HUES48 (cell line): ENCODE measurements around the gene ACTG1.
"Not testable (repeated sequence)": the region's sequence is repeated elsewhere in the genome, so short reads cannot be mapped to it uniquely, and the experiment has no call there.

Source experiments
- H3K27ac ChIP-seq: one replicate; pipeline ENCODE4 v1.7.0; 2013; ENCODE audit warnings: low read depth, low read length, inconsistent platforms
- H3K27me3 ChIP-seq: 2 replicates; pipeline ENCODE4 v1.6.1; 2013; ENCODE audit warnings: mild to moderate bottlenecking, low read length; ENCODE audit not compliant: control insufficient read depth, insufficient read depth
- H3K36me3 ChIP-seq: 2 replicates; pipeline ENCODE4 v1.6.1; 2013; ENCODE audit warnings: low read length; ENCODE audit not compliant: control insufficient read depth, insufficient read depth
- H3K4me1 ChIP-seq: 2 replicates; pipeline ENCODE4 v1.6.1; 2013; ENCODE audit warnings: mild to moderate bottlenecking, low read length; ENCODE audit not compliant: control insufficient read depth, insufficient read depth
- H3K4me3 ChIP-seq: 2 replicates; pipeline ENCODE4 v1.5.1; 2013; ENCODE audit warnings: mild to moderate bottlenecking, low read depth, low read length
- H3K9ac ChIP-seq: 2 replicates; pipeline ENCODE4 v1.6.1; 2013; ENCODE audit warnings: mild to moderate bottlenecking, low read depth, low read length, moderate library complexity
- H3K9me3 ChIP-seq: 2 replicates; pipeline ENCODE4 v1.6.1; 2013; ENCODE audit warnings: low read length; ENCODE audit not compliant: control insufficient read depth, insufficient read depth

ACTG1 gene

GRCh38 chr17:81537343-81537855, 24.8 kb upstream of the ACTG1 start:
- Histone ChIP-seq H3K27ac (no peak overlapping the region), H3K9ac (no peak overlapping the region), H3K27me3 (peaks cover 41% of the 10 kb centered on the region), H3K4me1 (no peaks in the 10 kb centered on the region), H3K4me3 (peak overlapping the region; percentile 48; the same call in 1 of the 2 replicates), H3K9me3 (no peaks in the 10 kb centered on the region), H3K36me3 (peaks cover 10% of the 10 kb centered on the region)

GRCh38 chr17:81536299-81537290, 24.0 kb upstream of the ACTG1 start:
- no peak overlapping the region for H3K9ac ChIP-seq

GRCh38 chr17:81535480-81536298, 23.1 kb upstream of the ACTG1 start:
- Histone ChIP-seq H3K9me3 (peaks cover 4% of the 10 kb centered on the region; the same call in 1 of the 2 replicates), H3K4me1 (no peaks in the 10 kb centered on the region), H3K27me3 (peaks cover 45% of the 10 kb centered on the region), H3K4me3 (no peak overlapping the region), H3K27ac (no peak overlapping the region), H3K9ac (no peak overlapping the region), H3K36me3 (peaks cover 7% of the 10 kb centered on the region)

More at GRCh38 chr17:81536299-81537290, 24.0 kb upstream of the ACTG1 start:
- Histone ChIP-seq H3K9me3 (peaks cover under 1% of the 10 kb centered on the region; the same call in 1 of the 2 replicates), H3K36me3 (peaks cover 10% of the 10 kb centered on the region), H3K4me1 (no peaks in the 10 kb centered on the region), H3K27me3 (peaks cover 45% of the 10 kb centered on the region), H3K27ac (no peak overlapping the region), H3K4me3 (peak overlapping the region; percentile 41; the same call in 1 of the 2 replicates)

GRCh38 chr17:81535007-81535328, 22.4 kb upstream of the ACTG1 start:
- Histone ChIP-seq H3K9me3 (peaks cover 4% of the 10 kb centered on the region; the same call in 1 of the 2 replicates), H3K27ac (no peak overlapping the region), H3K4me3 (no peak overlapping the region), H3K36me3 (no peaks in the 10 kb centered on the region), H3K9ac (no peak overlapping the region), H3K27me3 (peaks cover 45% of the 10 kb centered on the region), H3K4me1 (no peaks in the 10 kb centered on the region)

DNA sequence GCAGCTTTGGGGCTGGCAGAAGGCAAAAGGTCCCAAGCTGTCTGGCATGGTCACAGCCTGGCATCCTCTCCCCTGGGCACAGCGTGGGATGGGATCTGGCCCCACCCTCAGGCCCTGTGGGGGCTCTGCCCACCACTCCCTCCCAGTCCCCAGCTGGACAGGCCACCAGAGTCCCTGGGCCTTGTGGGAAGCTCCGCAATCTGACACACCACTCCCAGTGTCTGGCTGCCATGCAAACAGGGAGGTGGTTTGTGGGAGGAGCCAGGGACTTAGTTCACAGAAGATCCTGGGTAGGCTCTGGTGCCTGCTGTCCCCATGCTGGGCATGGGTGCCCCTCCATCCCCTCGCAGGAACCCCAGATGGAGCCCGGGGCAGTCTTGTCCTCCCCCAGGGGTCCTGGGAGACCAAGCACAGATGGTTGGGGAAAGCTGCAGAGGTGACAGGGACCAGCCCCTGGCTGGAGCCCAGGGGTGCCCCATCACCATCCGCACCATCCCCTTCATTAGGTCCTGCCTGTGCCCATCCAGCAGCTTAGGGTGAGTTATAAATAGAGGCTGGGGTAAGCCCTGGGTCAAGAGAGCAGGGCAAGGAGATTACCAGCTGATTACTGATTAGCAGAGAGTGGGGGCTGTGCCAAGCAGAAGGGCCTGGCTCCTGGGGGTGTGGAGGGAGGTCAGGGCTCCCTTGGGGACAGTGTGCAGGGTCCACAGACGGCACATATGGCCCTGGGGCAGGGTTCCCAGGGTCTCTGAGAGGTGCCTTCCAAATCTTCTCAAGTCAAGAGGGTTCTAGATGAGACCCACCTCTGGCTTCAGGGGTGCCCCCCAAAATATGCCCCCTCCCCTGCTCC, 21.8 kb upstream of the ACTG1 start:
- Histone ChIP-seq H3K27ac (no peak overlapping the region), H3K36me3 (no peaks in the 10 kb centered on the region), H3K9me3 (peaks cover 4% of the 10 kb centered on the region; the same call in 1 of the 2 replicates), H3K4me1 (no peaks in the 10 kb centered on the region), H3K4me3 (no peak overlapping the region), H3K27me3 (peaks cover 45% of the 10 kb centered on the region), H3K9ac (no peak overlapping the region)

DNA sequence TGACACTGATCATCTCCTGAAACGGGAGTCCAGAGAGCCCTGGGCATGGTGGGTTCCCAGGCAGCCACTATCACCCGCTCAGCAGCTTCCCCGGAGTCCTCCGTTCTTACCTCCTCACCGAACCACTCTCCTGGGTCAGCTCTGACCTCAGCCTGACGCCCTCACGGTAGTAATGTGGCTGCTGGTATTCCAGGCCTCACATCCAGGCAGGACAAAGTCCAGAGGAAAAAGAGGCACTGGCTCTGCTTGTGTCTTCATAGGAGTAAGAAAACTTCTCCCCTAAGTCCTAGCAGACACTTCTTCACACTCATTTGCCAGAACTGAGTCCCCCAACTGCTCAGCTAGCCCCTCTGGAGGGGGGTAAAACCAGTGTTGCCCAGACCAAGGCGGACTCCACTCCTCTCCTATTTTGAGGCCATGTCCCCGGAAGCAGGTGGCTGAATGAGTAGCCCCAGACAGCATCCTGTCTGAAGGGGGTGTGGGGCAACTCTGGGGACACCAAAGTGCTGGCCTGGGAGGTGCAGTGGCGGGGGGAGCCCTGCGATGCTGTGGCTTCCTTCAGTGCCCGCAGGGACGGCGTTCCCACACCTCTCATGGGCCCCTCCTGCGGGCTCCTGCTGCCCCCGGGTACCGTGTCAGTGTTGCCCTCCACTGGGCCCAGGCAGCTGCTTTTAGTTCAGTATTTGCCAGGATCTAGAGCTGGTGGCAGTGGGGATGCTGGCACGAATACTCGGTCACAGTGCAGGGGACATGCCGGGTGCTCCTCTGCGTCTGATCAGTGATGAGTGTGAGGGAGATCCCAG, 20.9 kb upstream of the ACTG1 start:
- H3K9ac ChIP-seq: no peak overlapping the region

DNA sequence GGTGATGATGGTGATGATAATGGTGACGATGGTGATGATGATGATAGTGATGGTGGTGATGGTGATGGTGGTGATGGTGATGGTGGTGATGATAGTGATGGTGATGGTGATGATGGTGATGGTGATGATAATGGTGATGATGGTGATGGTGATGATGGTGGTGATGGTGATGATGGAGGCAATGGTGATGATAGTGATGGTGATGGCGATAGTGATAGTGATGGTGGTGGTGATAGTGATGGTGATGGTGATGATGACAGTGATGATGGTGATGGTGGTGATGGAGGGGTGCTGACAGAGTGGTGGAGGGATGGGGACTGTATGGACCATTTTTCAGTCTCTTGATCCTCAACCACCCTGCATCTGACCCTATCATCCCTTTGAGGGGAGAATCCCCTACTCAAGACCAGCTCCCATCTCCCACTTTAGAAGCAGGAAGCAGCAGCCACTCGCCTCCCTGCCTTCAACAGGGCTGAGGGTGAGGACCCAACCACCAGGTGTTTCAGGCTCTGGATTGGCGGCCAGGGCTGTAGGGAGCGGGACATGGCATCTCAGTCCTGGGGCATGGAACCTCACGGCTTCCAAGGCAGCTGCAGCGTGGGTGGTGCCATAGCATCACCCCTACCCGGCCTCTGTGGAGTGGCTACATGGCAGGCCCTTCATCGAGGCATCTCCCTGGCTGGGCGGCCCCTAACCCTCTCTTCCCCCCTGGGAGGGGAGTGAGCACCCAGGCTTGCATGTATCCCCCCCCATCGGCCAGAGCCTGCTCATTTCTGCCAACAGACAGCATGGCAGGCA, 20.1 kb upstream of the ACTG1 start:
- Histone ChIP-seq H3K27me3 (peaks cover 45% of the 10 kb centered on the region), H3K27ac (no peak overlapping the region), H3K4me3 (no peak overlapping the region), H3K36me3 (no peaks in the 10 kb centered on the region), H3K9ac (no peak overlapping the region), H3K4me1 (no peaks in the 10 kb centered on the region), H3K9me3 (peaks cover 4% of the 10 kb centered on the region; the same call in 1 of the 2 replicates)

More for the DNA sequence above, 20.9 kb upstream of the ACTG1 start:
- Histone ChIP-seq H3K9me3 (peaks cover 4% of the 10 kb centered on the region; the same call in 1 of the 2 replicates), H3K27ac (no peak overlapping the region), H3K27me3 (peaks cover 45% of the 10 kb centered on the region), H3K4me1 (no peaks in the 10 kb centered on the region), H3K4me3 (no peak overlapping the region), H3K36me3 (no peaks in the 10 kb centered on the region)

DNA sequence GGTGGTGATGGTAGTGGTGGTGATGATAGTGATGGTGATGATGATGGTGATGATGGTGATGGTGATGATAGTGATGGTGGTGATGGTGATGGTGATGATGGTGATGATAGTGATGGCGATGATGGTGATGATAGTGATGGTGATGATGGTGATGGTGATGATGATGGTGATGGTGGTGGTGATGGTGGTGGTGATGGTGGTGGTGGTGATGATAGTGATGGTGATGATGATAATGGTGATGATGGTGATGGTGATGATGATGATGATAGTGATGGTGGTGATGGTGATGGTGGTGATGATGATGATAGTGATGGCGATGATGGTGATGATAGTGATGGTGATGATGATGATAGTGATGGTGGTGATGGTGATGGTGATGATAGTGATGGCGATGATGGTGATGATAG, 19.4 kb upstream of the ACTG1 start:
- not testable (repeated sequence) for H3K27ac ChIP-seq, H3K4me1 ChIP-seq, H3K36me3 ChIP-seq, H3K9me3 ChIP-seq, H3K4me3 ChIP-seq, H3K9ac ChIP-seq
- peaks cover 45% of the 10 kb centered on the region for H3K27me3 ChIP-seq

DNA sequence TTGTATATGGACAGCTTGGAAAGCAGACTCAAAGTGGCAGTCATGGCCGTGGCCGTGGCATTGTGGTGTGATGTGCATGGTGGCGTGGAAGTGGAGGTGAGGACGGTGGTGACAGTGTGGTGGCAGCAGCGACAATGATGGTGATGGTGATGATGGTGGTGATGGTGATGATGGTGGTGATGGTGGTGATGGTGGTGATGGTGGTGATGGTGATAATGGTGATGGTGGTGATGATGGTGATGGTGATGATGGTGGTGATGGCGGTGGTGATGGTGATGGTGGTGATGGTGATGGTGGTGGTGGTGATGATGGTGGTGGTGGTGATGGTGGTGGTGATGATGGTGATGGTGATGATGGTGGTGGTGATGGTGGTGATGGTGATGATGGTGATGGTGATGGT, 18.4 kb upstream of the ACTG1 start:
- not testable (repeated sequence) for H3K27ac ChIP-seq, H3K4me1 ChIP-seq, H3K36me3 ChIP-seq, H3K9ac ChIP-seq, H3K9me3 ChIP-seq, H3K4me3 ChIP-seq
- peaks cover 36% of the 10 kb centered on the region for H3K27me3 ChIP-seq
